NCI-H1694 (cell line): ENCODE results near the gene DIRAS2.
"Not testable (repeated sequence)": the region's sequence is repeated elsewhere in the genome, so short reads cannot be mapped to it uniquely, and the experiment has no call there.

ENCODE experiments used
- DNase-seq: peaks from one replicate; lab custom pipeline; 2025; lab: John Stamatoyannopoulos, UW

Gene DIRAS2, protein sequence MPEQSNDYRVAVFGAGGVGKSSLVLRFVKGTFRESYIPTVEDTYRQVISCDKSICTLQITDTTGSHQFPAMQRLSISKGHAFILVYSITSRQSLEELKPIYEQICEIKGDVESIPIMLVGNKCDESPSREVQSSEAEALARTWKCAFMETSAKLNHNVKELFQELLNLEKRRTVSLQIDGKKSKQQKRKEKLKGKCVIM

GRCh38 chr9:90642570-90643539 lies at the start of gene DIRAS2:
Gene DIRAS2, minus strand, starts transcription at chr9:90642824. Its CDS starts 28,997 bp downstream, at chr9:90613827.
- peak; percentile 79 for DNase-seq

DNA sequence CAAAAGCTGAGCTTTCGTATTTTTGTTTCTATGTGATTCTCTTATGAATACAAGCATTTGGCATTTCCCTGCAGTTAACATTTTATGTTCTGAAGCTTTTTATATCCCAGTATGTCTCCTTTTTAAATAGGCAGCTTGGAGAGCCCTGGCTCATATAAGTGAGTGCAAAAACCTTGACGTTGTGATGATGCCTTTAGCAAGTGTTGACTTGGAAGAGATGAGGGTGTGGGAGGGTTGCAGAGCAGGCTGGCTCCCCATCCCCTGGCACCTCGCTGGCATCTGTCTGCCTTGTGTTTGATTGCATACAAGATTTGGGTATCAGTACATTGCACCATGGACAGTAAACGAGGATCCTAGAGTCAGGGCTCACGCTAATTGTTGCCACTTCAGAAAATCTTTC lies 42.1 kb upstream of the DIRAS2 start:
- no peak for DNase-seq

DNA sequence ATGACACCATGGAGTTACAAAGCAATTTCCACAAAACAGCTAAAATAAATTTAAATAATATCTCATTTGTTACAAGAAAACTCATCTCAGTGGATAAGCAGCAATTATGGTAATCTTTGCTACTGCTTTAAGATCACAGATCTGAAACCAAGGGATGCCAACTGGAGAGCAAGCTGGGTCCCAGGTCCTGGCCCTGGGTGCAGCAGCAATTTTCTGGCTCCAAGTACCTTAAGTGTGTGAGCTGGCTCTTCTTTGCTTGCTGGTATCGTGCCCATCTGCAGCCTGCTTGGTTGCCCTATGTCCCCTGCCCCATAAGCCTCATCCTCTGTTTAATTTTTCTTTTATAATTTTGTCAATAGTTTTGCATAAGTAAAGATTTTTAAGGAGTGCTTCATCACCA lies 41.5 kb upstream of the DIRAS2 start:
- DNase-seq, result no peak

DNA sequence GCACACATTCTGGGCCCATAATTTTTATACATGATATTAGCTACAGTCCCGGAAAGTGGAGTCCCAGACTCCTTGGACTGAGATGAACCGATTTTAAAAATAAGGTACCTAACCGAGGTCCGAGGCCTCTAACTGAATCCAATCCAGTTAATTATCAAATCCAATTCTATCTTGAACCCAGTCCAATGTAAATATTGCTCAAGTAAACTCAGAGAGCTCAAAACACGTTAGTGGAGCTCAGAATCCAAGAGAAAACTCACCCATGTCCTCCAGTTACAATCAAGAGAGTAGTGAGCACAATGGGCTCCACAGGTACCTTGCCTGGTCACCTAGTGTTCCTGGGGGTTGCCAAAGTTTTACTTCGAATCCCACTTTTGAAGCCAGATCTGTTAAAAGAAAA lies 37.9 kb upstream of the DIRAS2 start:
- no peak for DNase-seq

DNA sequence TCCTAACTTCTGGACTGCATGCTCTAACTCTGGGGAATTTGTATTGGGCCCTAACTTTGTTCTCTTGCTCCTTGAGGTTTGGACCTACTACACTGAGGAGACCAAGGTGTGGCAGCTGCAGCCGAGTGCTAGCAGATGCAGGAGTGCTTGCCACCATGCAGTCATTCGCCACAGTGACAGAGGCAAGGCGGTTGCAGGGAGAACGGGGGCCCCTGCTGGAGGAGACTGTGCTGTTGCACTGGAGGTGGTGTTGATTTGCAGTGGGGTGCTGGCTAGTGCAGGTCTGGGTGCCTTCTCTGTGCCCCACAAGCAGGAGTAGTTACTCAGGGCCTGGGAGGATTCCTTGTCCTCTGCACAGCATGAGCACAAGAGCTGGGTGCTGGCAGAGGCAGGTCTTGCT lies 22.4 kb upstream of the DIRAS2 start:
- DNase-seq, result no peak

GRCh38 chr9:90659650-90660364 lies 17.2 kb upstream of the DIRAS2 start:
- no peak for DNase-seq

DNA sequence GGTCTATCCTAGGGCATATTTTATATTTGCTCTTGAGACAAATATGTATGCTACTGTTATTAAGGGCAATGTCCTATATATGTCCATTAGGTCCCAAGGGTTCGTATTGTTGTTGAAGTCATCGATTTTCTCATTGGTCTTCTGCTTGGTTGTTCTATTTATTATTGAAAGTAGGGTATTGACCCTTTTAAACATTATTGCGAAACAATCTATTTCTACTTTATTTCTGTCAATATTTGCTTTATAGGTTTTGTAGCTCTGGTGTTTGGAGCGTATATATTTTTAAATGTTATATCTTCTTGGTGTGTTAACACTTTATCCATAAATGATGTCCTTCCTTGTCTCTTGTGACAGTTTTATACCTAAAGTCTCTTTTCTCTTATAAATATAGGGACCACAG lies 16.2 kb upstream of the DIRAS2 start:
- DNase-seq, result no peak

- no peak for DNase-seq
These were observed 15.6 kb upstream of the DIRAS2 start for GRCh38 chr9:90658181-90658580.

- DNase-seq, result not testable (repeated sequence)
These were observed 14.3 kb upstream of the DIRAS2 start for GRCh38 chr9:90656876-90657275.

DNA sequence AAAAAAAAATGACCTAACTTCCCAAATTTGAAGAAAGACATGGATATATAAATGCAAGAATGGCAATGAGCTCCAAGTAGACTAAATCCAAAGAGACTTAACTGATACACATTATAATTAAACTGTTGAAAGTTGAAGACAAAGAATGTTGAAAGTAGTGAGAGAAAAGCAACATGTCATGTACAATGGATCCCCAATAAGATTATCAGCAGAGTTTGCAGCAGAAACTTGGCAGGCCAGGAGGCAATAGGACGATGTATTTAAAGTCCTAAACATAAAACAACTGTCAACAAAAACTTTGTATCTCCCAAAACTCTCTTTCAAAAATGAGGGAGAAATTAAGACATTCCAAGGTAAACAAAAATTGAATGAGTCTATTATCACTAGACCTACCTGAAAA lies 8.6 kb upstream of the DIRAS2 start:
- DNase-seq, result no peak

DNA sequence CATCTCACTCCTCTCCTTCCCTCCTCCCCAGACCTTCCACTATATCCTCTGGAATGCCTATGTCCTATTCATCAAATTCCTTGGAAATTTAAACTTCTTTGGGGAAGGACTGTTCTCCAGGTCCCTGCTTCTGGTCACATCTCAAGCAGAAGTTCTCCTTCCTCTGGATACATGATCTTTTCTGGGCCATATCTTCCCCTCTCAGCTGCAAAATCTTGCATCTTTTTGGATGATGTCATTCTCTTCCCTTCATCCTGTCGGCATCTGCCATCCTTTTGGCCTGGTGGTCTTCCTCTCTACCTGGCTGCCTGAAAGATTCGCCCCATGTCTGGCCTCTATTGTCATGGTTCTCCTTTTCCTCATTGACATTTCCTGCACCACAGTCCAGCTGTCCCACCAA lies 5.2 kb upstream of the DIRAS2 start:
- no peak for DNase-seq

GRCh38 chr9:90645721-90646120 lies 3.1 kb upstream of the DIRAS2 start:
- DNase-seq, result no peak

DNA sequence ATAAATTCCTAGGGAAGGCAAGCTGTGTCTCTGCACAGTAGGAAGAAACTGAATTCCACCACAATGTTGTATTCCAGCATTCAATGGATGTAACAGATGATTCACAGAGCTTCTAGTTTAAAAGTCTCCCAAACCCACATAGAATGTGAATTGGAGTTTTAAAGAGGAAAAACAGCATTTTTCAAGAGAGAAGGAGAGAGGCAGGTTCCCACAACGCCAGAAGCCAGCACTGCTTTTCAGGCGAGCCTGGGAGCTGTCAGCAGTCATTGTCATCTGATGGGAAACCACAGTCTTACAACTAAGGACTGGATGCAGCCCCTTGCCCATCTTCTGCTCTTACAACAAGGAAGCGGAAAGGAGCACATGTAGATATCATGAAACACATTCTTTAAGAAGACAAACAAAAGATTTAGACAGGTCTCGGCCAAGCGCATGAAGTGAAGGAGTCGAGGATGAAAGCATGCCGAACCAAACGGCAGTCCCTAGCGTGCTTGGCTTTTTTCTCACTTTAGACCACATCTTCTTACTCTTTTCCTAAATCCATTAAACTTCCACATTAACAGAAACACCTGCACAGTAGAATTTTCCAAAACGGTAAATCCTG lies 638 bp downstream of the DIRAS2 start:
- DNase-seq, result no peak

DNA sequence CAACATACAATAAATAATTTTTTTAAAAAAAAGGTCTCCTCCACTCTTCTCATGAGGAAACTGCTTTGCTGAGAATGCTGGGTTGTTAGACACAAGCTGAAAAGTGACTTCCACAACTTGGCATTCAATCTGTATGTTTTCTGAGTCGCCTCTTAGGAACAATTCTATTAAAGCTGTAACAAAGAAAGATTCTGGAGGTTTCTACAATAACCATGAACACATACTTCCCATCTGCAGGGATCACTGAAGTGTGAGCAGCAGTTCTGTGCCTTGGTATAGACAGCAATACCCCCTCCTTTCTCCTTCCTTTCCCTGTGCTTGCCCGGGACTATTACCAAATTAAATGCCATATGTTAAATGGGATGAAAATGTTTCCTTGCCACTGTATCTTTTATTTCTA lies 1.5 kb downstream of the DIRAS2 start:
- no peak for DNase-seq

- no peak for DNase-seq
These were observed 2.3 kb downstream of the DIRAS2 start for GRCh38 chr9:90640361-90640760.

DNA sequence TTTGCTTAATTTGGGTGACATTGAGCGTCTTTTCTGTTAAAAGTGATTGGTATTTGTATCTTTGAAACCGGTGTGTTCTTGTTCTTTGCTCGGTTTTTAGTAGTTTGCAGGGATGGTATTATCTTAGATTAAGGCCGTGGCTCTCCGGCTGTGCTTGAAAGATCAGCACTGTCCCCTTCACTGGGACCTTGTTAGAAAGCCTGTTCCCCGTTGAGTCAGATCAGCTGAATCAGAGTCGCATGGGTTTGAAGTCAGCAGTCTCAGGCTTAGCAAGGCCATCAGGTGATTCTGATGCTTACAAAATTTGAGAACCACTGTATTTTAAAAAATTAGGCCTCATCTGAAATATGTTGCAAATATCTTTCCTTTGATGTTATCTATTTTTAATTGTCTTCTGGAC lies 5.0 kb downstream of the DIRAS2 start:
- no peak for DNase-seq

- no peak for DNase-seq
These were observed 9.9 kb downstream of the DIRAS2 start for GRCh38 chr9:90632647-90633207.

- no peak for DNase-seq
These were observed 10.7 kb downstream of the DIRAS2 start for GRCh38 chr9:90631964-90632363.

DNA sequence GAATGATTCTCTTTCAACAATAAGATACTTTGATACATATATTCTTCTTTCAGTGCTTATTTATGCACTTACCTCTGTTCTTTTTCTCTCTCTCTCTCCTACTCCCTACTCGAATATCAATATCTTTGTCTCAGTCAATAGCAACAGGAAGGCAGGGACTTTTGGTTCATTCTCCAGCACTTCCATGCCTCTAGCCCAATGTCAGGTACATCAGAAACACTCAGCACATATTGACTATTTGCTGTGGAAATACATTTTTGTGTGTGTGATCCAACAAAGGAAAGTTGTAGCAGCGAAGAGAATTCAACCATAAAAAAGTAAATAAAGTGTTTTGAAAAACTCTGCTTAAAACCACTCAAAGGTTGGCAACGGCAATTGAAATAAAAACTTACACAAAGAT lies 12.6 kb downstream of the DIRAS2 start:
- no peak for DNase-seq

DNA sequence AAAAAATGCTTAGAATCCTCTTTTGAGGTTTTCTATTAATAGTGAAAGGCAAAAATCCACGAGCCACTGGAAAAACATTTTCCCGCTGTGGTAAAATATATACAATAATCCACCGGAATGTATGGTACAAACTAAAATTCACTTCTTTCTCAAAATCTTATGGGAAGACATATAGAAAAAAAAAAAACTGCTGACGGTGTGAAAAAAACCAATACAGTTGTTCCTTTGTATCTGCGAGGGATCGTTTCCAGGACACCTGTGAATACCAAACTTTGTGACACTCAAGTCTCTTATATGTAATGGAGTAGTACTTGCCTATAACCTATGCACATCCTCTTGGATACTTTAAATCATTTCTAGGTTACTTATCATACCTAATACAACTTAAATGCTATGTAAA lies 13.3 kb downstream of the DIRAS2 start:
- no peak for DNase-seq

GRCh38 chr9:90616806-90617205 lies 25.8 kb downstream of the DIRAS2 start:
- DNase-seq, result no peak

GRCh38 chr9:90613502-90613901 lies 29.1 kb downstream of the DIRAS2 start:
- no peak for DNase-seq
